PC-3 (cell line): ENCODE measurements around the gene RBM7.

Experiments
- EZH2 ChIP-seq: fragments of 300-600 bp; sonication (generic); IDR thresholded peaks from one replicate; pipeline ENCODE4 v1.6.1; 2017; ENCODE audit warnings: antibody characterized with exemption, mild to moderate bottlenecking, low read length; ENCODE audit not compliant: unreplicated experiment
- TF ChIP-seq, protein P1 (sequence below): fragments of 300-600 bp; sonication (generic); conservative IDR thresholded peaks from 2 replicates; pipeline ENCODE4 v1.5.1; 2017; ENCODE audit warnings: antibody characterized with exemption, low read depth, mild to moderate bottlenecking, low read length

DNA sequence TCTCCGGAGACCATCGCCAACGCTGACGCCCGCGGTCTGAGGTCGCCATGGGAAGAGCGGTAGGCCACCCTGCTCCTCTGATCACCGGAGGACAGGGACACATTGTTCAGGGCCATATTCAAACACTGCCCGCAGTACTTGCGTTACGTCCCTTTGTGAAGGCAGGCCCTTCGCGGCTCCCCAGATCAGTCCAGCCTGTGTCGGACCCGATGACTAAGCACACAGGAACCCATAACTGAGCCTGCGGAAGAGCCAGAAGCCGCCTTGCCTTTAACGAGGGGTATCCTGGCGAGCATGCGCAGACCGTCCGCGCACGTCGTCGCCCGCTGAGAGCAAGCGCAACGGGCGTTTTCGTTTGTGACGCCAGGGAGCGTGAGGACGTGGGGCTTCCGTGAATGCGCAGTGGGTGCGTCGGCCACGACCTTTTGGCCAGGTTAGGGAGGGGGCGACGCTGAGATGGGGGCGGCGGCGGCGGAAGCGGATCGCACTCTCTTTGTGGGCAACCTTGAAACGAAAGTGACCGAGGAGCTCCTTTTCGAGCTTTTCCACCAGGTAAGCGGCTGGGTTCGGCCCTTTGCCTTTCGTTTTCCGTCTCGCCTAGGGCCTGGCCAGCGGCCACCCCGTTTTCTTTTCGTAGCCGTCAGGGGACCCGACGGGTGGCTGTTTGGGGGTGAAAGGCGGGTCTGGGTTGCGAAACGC, at the start of gene RBM7, which contains the start of gene C11orf71:
- no peak for TF ChIP-seq EZH2
- TF ChIP-seq, protein P1, sequence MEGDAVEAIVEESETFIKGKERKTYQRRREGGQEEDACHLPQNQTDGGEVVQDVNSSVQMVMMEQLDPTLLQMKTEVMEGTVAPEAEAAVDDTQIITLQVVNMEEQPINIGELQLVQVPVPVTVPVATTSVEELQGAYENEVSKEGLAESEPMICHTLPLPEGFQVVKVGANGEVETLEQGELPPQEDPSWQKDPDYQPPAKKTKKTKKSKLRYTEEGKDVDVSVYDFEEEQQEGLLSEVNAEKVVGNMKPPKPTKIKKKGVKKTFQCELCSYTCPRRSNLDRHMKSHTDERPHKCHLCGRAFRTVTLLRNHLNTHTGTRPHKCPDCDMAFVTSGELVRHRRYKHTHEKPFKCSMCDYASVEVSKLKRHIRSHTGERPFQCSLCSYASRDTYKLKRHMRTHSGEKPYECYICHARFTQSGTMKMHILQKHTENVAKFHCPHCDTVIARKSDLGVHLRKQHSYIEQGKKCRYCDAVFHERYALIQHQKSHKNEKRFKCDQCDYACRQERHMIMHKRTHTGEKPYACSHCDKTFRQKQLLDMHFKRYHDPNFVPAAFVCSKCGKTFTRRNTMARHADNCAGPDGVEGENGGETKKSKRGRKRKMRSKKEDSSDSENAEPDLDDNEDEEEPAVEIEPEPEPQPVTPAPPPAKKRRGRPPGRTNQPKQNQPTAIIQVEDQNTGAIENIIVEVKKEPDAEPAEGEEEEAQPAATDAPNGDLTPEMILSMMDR = peak; percentile 17; the same call in 1 of the 2 replicates
